Type B pancreatic cell (in vitro differentiated cells): ENCODE results near the gene CDC6. TPM values are rescaled to one million over a fixed set of nuclear protein-coding genes. Genes with fewer than 3 reads are reported as not detected.

ENCODE experiments used
- DNase-seq: peaks from one replicate; pipeline ENCODE4 v3.0.0; 2021; ENCODE audit warnings: mixed read lengths; ENCODE audit not compliant: unreplicated experiment; ENCODE audit errors: extremely low spot score
- H3K27ac Mint-ChIP-seq: 2 replicates; pipeline ENCODE4 v1.8.0; 2021; ENCODE audit warnings: mild to moderate bottlenecking, mixed read lengths
- H3K27me3 Mint-ChIP-seq: 2 replicates; pipeline ENCODE4 v1.8.0; 2021; ENCODE audit warnings: mixed read lengths
- H3K36me3 Mint-ChIP-seq: 2 replicates; pipeline ENCODE4 v1.8.0; 2021; ENCODE audit warnings: mixed read lengths
- H3K4me1 Mint-ChIP-seq: one replicate; pipeline ENCODE4 v1.8.0; 2021; ENCODE audit warnings: mixed read lengths; ENCODE audit not compliant: unreplicated experiment
- H3K4me3 Mint-ChIP-seq: 2 replicates; pipeline ENCODE4 v1.8.0; 2021; ENCODE audit warnings: mild to moderate bottlenecking, mixed read lengths
- H3K9me3 Mint-ChIP-seq: 2 replicates; pipeline ENCODE4 v1.8.0; 2021; ENCODE audit warnings: mixed read lengths
- total RNA-seq: library from RNA; stranded (reverse); gene quantifications from 2 replicates; pipeline ENCODE4 v1.2.1, GENCODE V29; 2021; ENCODE audit warnings: low replicate concordance
- TF ChIP-seq, protein P1 (sequence below): fragments of 200-600 bp; sonication (generic); conservative IDR thresholded peaks from 2 replicates; pipeline ENCODE4 v1.5.0; 2021; ENCODE audit warnings: antibody characterized with exemption, mild to moderate bottlenecking

The CDC6 gene
- total RNA-seq, 1 donor from 2014 or later = 50.3 TPM

DNA sequence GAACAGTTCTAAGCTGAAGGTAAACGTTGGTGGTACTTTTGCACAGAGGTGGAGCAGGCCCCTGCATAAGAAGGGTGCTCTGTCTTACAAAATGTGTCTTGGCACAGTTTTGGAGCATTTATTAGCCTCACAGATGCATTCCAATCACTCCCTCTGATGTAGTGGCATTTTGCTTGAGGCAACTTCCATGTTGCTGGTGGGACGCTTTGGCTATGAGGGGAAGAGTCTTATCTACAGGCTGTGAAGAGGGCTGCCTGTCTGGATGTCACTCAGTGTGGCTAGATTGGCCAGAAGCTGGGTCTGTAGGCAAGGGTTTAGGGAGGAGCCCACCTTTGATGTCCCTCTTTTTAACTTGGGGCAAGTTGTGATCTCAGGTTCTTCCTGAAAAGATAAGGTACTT is 18.7 kb downstream of the CDC6 start:
- Mint-ChIP-seq H3K4me3 (no peak overlapping the region), H3K27me3 (no peaks in the 10 kb centered on the region), H3K4me1 (peaks cover 41% of the 10 kb centered on the region), H3K27ac (no peak overlapping the region), H3K36me3 (no peaks in the 10 kb centered on the region), H3K9me3 (no peaks in the 10 kb centered on the region)
- TF ChIP-seq, protein P1, sequence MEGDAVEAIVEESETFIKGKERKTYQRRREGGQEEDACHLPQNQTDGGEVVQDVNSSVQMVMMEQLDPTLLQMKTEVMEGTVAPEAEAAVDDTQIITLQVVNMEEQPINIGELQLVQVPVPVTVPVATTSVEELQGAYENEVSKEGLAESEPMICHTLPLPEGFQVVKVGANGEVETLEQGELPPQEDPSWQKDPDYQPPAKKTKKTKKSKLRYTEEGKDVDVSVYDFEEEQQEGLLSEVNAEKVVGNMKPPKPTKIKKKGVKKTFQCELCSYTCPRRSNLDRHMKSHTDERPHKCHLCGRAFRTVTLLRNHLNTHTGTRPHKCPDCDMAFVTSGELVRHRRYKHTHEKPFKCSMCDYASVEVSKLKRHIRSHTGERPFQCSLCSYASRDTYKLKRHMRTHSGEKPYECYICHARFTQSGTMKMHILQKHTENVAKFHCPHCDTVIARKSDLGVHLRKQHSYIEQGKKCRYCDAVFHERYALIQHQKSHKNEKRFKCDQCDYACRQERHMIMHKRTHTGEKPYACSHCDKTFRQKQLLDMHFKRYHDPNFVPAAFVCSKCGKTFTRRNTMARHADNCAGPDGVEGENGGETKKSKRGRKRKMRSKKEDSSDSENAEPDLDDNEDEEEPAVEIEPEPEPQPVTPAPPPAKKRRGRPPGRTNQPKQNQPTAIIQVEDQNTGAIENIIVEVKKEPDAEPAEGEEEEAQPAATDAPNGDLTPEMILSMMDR = no peak
- no peak for DNase-seq

GRCh38 chr17:40307001-40307730 is 19.5 kb downstream of the CDC6 start:
- Mint-ChIP-seq H3K36me3 (no peaks in the 10 kb centered on the region), H3K27ac (no peak overlapping the region), H3K4me1 (peaks cover 46% of the 10 kb centered on the region), H3K9me3 (no peaks in the 10 kb centered on the region), H3K27me3 (no peaks in the 10 kb centered on the region), H3K4me3 (no peak overlapping the region)
- TF ChIP-seq, protein P1 = no peak
- no peak for DNase-seq

DNA sequence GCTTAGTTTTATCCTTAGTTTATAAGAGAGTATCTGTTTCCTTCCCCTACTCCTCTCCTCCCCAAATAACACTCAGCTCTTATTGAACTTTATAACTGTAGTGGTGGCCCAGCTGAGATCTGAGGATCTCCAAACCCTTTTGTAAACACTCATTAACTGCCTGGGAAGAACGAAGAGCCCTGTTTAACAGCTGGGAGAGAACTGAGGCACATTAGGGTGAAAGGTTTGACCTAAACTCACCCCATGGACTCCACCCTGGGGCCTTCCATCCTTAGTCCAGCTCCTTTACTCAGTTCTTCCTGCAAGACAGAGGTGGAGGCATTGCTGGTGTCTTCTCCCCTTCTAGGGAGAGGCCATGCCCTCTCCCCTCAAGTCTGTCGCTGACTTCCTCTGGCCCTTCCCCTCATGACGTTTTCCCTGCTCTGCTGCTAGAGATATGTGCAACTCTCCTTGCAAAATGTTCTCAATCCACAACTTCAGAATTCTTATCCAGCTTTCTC is 20.1 kb downstream of the CDC6 start:
- Mint-ChIP-seq H3K4me1 (peaks cover 45% of the 10 kb centered on the region), H3K9me3 (no peaks in the 10 kb centered on the region), H3K4me3 (no peak overlapping the region), H3K36me3 (no peaks in the 10 kb centered on the region), H3K27ac (no peak overlapping the region), H3K27me3 (no peaks in the 10 kb centered on the region)
- TF ChIP-seq, protein P1 = no peak
- DNase-seq = no peak

DNA sequence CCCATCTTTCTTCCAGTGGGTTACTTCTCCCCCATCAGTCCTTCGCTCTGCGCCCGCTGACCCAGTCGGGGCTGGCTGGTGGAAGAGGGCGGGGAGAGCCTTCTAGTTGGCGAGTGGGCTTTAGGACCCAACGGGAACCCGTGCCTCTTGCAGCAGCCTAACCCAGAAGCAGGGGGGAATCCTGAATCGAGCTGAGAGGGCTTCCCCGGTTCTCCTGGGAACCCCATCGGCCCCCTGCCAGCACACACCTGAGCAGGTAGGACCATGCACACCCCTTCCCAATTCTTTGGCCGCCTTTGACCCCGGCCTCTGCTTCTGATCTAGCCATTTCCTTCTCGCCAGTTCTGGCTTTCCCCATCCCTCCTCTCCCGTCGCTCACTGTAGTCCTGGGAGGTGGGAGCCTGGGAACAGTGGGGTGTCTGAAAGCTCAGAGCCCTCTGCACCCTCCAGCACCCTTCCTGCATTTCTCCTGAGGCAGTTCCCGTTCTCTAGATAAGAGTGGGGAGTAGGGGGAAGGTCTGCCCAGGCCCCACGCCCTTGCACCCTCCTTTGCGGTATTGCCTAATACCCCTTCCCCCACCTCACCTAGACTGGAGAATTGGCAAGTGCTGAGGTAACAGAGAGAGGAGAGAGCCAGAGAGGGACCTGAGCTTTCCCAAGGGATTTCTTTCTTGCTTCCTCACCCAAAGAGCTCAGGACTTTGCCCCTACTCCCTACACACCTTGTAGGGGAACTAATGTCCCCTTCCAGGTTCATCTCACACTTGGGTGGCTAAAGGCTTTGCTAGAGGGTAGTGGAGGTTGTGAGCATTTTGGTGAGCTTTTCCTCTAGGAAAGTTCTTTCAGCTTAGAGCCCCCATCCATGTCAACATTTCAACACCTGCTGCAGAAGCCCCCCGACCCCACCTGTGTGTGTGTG is 21.6 kb downstream of the CDC6 start, which contains the start of gene RARA:
RARA (plus strand) TSS at position 150 of the 918 bp plus-strand sequence. CDS start 22,039 bp downstream, outside the sequence.
- H3K4me3 Mint-ChIP-seq = no peak within 1 kb of the TSS

GRCh38 chr17:40309949-40310510 is 22.4 kb downstream of the CDC6 start:
- no peaks in the 10 kb centered on the region for H3K27me3 Mint-ChIP-seq
- H3K27ac Mint-ChIP-seq = no peak overlapping the region
- TF ChIP-seq, protein P1 = no peak
- H3K36me3 Mint-ChIP-seq = no peaks in the 10 kb centered on the region
- H3K4me1 Mint-ChIP-seq = peaks cover 40% of the 10 kb centered on the region
- no peak overlapping the region for H3K4me3 Mint-ChIP-seq
- no peak for DNase-seq
- H3K9me3 Mint-ChIP-seq = no peaks in the 10 kb centered on the region

More for the DNA sequence above, 21.6 kb downstream of the CDC6 start, which contains the start of gene RARA:
- no peak within 1 kb of the TSS for H3K27ac Mint-ChIP-seq
- H3K27me3 Mint-ChIP-seq = no peaks in the 10 kb centered on the region
- no peaks in the 10 kb centered on the region for H3K9me3 Mint-ChIP-seq
- H3K36me3 Mint-ChIP-seq = no peaks in the 10 kb centered on the region
- H3K4me1 Mint-ChIP-seq = peaks cover 39% of the 10 kb centered on the region
- DNase-seq = no peak
- TF ChIP-seq, protein P1 = no peak
